Measurements from ENCODE around the gene CXCL1.

DNA sequence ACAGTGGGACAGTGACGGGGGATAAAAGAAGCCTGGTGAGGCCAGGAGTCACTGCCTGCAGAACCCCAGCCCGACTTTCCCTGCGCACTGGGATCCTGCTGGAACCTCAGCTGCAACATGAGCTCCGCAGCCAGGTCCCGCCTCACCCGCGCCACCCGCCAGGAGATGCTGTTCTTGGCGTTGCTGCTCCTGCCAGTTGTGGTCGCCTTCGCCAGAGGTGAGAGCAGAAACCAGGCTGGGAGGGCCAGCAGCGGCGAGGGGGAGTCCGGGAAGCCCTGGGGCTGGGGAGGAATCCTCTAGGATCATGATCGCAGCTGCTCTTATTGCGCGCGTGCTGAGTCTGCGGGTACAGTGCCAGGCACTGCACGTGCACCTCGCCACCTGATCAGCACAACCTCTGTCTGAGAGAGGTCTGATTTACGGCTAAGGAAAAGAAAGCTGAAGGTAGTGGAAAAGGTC lies 15.9 kb upstream of the CXCL1 start, which contains the start of gene PF4V1:
- TF ChIP-seq YY1 (IDR thresholded peaks at IDR 0.05; ENCODE audit: insufficient read depth, insufficient read length) (no peak), ZNF274 (IDR thresholded peaks at IDR 0.05; ENCODE audit: low read depth, low read length) (no peak)
